ENCODE data around the gene CAAP1. TPM values are rescaled to one million over a fixed set of nuclear protein-coding genes. Genes with fewer than 3 reads are reported as not detected.
"Not testable (repeated sequence)": the region's sequence is repeated elsewhere in the genome, so short reads cannot be mapped to it uniquely, and the experiment has no call there.

Gene CAAP1
- total RNA-seq, 1 experiment from 2014 or later = 16.6 TPM

GRCh38 chr9:26833792-26834191 lies 58.8 kb downstream of the CAAP1 start:
- DNase-seq (ENCODE audit: low spot score) = no peak

GRCh38 chr9:26828391-26828955 lies 64.1 kb downstream of the CAAP1 start:
- DNase-seq (ENCODE audit: low spot score) = not testable (repeated sequence)

- no peak for DNase-seq (ENCODE audit: low spot score)
These were observed 77.8 kb downstream of the CAAP1 start for GRCh38 chr9:26814799-26815198.

GRCh38 chr9:26813247-26813646 lies 79.4 kb downstream of the CAAP1 start:
- no peak for DNase-seq (ENCODE audit: low spot score)

- no peak for DNase-seq (ENCODE audit: low spot score)
These were observed 80.4 kb downstream of the CAAP1 start for GRCh38 chr9:26812217-26812616.

GRCh38 chr9:26811106-26811505 lies 81.5 kb downstream of the CAAP1 start:
- DNase-seq (ENCODE audit: low spot score) = no peak

GRCh38 chr9:26809795-26810194 lies 82.8 kb downstream of the CAAP1 start:
- DNase-seq (ENCODE audit: low spot score) = no peak

GRCh38 chr9:26807161-26807560 lies 85.4 kb downstream of the CAAP1 start:
- no peak for DNase-seq (ENCODE audit: low spot score)

- DNase-seq (ENCODE audit: low spot score) = no peak
These were observed 89.7 kb downstream of the CAAP1 start for GRCh38 chr9:26802921-26803320.

GRCh38 chr9:26801772-26802171 lies 90.8 kb downstream of the CAAP1 start:
- DNase-seq (ENCODE audit: low spot score) = no peak

GRCh38 chr9:26800322-26800721 lies 92.3 kb downstream of the CAAP1 start:
- no peak for DNase-seq (ENCODE audit: low spot score)

- no peak for DNase-seq (ENCODE audit: low spot score)
These were observed 101.3 kb downstream of the CAAP1 start for GRCh38 chr9:26791274-26791673.

Other genes with a start within 250 kb of the CAAP1 start
- 21.3 and 22.7 TPM in 2 replicates for gene PLAA, start 54.4 kb upstream of the CAAP1 start, total RNA-seq (2014; rRNA removed; shearing (Covaris generic))
- 11.5 and 11.9 TPM in 2 replicates for gene IFT74, start 63.6 kb upstream of the CAAP1 start, total RNA-seq (2014; rRNA removed; shearing (Covaris generic))
- not detected in 2 replicates for gene LRRC19, start 112.9 kb upstream of the CAAP1 start, total RNA-seq (2014; rRNA removed; shearing (Covaris generic))
- 0.35 and 0.68 TPM in 2 replicates for gene TEK, start 216.4 kb upstream of the CAAP1 start, total RNA-seq (2014; rRNA removed; shearing (Covaris generic))